HepG2 (cell line): Measurements from ENCODE around the gene ABCB8. TPM values are rescaled to one million over a fixed set of nuclear protein-coding genes. Genes with fewer than 3 reads are reported as not detected.

Source experiments
- CBX2 ChIP-seq, 2 experiments: fragments of 200-600 bp in 1 of 2; sonication (generic); formaldehyde crosslinking in 1 of 2; IDR thresholded peaks; 2 replicates each; pipeline versions ENCODE4 v1.7.0 to v1.8.1; 2018 to 2022; ENCODE audit warnings: low read depth in 2 of 2, low read length in 1 of 2, mild to moderate bottlenecking in 1 of 2, missing genetic modification reagents in 1 of 2
- HDAC2 ChIP-seq: sonication (generic); formaldehyde crosslinking; IDR thresholded peaks from 2 replicates; pipeline ENCODE4 v1.4.0; 2020; ENCODE audit warnings: missing genetic modification reagents
- KDM1A ChIP-seq: IDR thresholded peaks from 2 replicates; pipeline ENCODE4 v1.6.1; 2016; ENCODE audit warnings: missing compliant biosample characterization
- NFIC ChIP-seq: IDR thresholded peaks from 2 replicates; pipeline ENCODE4 v1.6.1; 2012; ENCODE audit warnings: mild to moderate bottlenecking, low read length, inconsistent platforms
- RARG ChIP-seq: sonication (generic); formaldehyde crosslinking; IDR thresholded peaks from 2 replicates; pipeline ENCODE4 v1.4.0; 2020; ENCODE audit warnings: low read depth, mild to moderate bottlenecking, missing genetic modification reagents
- TBL1XR1 ChIP-seq: fragments of 150-350 bp; IDR thresholded peaks from 2 replicates; pipeline ENCODE4 v1.6.1; 2014; ENCODE audit warnings: borderline replicate concordance, low read length; ENCODE audit not compliant: partially characterized antibody
- ZNF605 ChIP-seq: sonication (generic); formaldehyde crosslinking; IDR thresholded peaks from 2 replicates; pipeline ENCODE4 v1.8.0; 2022; ENCODE audit warnings: mild to moderate bottlenecking, missing genetic modification reagents
- ZNF670 ChIP-seq: sonication (generic); formaldehyde crosslinking; IDR thresholded peaks from 2 replicates; pipeline ENCODE4 v1.8.0; 2022; ENCODE audit warnings: mild to moderate bottlenecking, missing genetic modification reagents, borderline replicate concordance
- ZNF713 ChIP-seq: sonication (generic); formaldehyde crosslinking; IDR thresholded peaks from 2 replicates; pipeline ENCODE4 v1.4.0; 2020; ENCODE audit warnings: mild to moderate bottlenecking, missing genetic modification reagents
- ZNF749 ChIP-seq: sonication (generic); formaldehyde crosslinking; IDR thresholded peaks from 2 replicates; pipeline ENCODE4 v1.8.0; 2022; ENCODE audit warnings: mild to moderate bottlenecking, missing genetic modification reagents, moderate library complexity, borderline replicate concordance
- ZNF792 ChIP-seq: IDR thresholded peaks from 2 replicates; pipeline ENCODE4 v1.6.1; 2016
- polyA plus RNA-seq, 8 experiments: library from polyadenylated mRNA; depleted of rRNA in 3 of 8; stranded (reverse) in 7 of 8; unstranded in 1 of 8; fragments of >200 nt; fragmentation: Illumina TruSeq in 4 of 8; extraction: Trizol in 4 of 8; gene quantifications; 2 replicates each; pipeline versions ENCODE4 v1.2.1 to v1.2.3, GENCODE V29; 2011 to 2016; ENCODE audit warnings: low read depth in 4 of 8, missing spikeins in 1 of 8, mixed read lengths in 1 of 8; ENCODE audit not compliant: insufficient read depth in 1 of 8
- total RNA-seq, 5 experiments: library from RNA; depleted of rRNA; stranded (reverse); fragments of >200 nt; fragmentation: Illumina TruSeq; extraction: Trizol; gene quantifications; 2 replicates each; pipeline ENCODE4 v1.2.3, GENCODE V29; 2016; ENCODE audit warnings: low read depth in 1 of 5
- TF ChIP-seq, protein P1 (sequence below), 2 experiments: fragments of 450-650 bp in 1 of 2; sonication (generic) in 1 of 2; formaldehyde crosslinking; IDR thresholded peaks; 2 replicates each; pipeline versions ENCODE4 v1.5.0 to v1.8.0; 2020 to 2022; ENCODE audit warnings: mild to moderate bottlenecking in 1 of 2, missing genetic modification reagents in 1 of 2
- TF ChIP-seq, protein P2 (sequence below): sonication (generic); formaldehyde crosslinking; IDR thresholded peaks from 2 replicates; pipeline ENCODE4 v1.9.0; 2022; ENCODE audit warnings: missing genetic modification reagents, mild to moderate bottlenecking, borderline replicate concordance
- TF ChIP-seq, protein P3 (sequence below): sonication (generic); formaldehyde crosslinking; IDR thresholded peaks from 2 replicates; pipeline ENCODE4 v1.8.0; 2022; ENCODE audit warnings: missing genetic modification reagents, mild to moderate bottlenecking, inconsistent platforms, borderline replicate concordance
- TF ChIP-seq, protein P4 (sequence below): sonication (generic); formaldehyde crosslinking; IDR thresholded peaks from 2 replicates; pipeline ENCODE4 v1.5.1; 2020; ENCODE audit warnings: missing genetic modification reagents, mild to moderate bottlenecking, borderline replicate concordance
- TF ChIP-seq, protein P5 (sequence below): IDR thresholded peaks from 2 replicates; pipeline ENCODE4 v1.6.1; 2016
- TF ChIP-seq, protein P6 (sequence below): sonication (generic); formaldehyde crosslinking; IDR thresholded peaks from 2 replicates; pipeline ENCODE4 v1.4.0; 2020; ENCODE audit warnings: missing genetic modification reagents
- TF ChIP-seq, protein P7 (sequence below): sonication (generic); formaldehyde crosslinking; IDR thresholded peaks from 2 replicates; pipeline ENCODE4 v1.4.0; 2020; ENCODE audit warnings: missing genetic modification reagents; ENCODE audit errors: not compliant biosample characterization

ABCB8 gene
- total and polyA plus RNA-seq, 2 of the 13 experiments (the other 11 are each of a cell fraction or from before 2014, with no cell fraction given): 6.6 to 16.7 TPM

DNA sequence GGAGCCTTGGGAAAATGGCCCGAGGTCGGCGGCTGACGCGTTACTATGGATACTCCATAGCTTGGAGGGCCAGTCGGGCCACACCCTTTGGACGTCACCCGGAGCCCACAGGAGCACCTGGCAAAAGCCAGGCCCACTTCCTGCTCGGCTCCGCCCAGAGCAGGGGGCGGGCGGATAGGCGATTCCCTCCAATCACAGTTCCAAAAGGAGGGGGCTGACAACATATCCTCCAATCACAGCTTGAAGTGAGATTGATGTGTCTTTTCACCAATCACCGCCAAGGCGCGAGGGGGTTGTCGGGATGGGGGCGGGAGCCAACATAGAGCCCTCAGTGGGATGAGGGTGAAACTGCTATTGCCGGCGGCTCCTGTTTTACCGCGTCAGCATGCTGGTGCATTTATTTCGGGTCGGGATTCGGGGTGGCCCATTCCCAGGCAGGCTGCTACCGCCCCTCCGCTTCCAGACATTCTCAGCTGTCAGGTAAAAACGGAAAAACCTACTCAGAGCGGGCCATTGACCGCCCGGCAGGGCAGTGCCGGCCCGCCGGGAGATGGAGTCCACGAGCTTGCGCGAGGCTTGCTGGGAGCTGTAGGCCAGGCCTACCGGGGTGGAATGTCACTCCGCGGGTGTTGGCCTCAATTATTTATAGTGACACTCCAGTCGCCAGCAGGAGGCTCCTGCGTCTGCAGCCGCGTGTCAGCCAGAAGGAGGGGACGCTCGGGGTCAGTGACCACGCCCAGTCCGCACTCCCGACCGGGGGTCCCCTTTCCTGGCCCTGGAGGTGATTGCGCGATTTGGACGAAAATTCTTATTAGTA lies at the start of gene ABCB8 (continued):
- TF ChIP-seq, protein P1, sequence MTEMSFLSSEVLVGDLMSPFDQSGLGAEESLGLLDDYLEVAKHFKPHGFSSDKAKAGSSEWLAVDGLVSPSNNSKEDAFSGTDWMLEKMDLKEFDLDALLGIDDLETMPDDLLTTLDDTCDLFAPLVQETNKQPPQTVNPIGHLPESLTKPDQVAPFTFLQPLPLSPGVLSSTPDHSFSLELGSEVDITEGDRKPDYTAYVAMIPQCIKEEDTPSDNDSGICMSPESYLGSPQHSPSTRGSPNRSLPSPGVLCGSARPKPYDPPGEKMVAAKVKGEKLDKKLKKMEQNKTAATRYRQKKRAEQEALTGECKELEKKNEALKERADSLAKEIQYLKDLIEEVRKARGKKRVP (CRISPR knock-in tag; IDR thresholded peaks at IDR 0.05): peak in 1 of 2 experiments; percentile 47; a peak in 2 of 4 replicates
- TF ChIP-seq KDM1A (CRISPR knock-in tag) (no peak), ZNF670 (CRISPR knock-in tag) (no peak), ZNF792 (CRISPR knock-in tag) (no peak), ZNF713 (CRISPR knock-in tag) (no peak), NFIC (no peak), RARG (CRISPR knock-in tag) (no peak), TBL1XR1 (no peak), ZNF749 (no peak), CBX2 (IDR thresholded peaks at IDR 0.05; ENCODE audit: low read depth, low read length) (no peak), CBX2 (CRISPR knock-in tag; IDR thresholded peaks at IDR 0.05; ENCODE audit: low read depth) (no peak), ZNF605 (peak; percentile 80), HDAC2 (CRISPR knock-in tag) (no peak; the same call in none of the 2 replicates)
- TF ChIP-seq, protein P2, sequence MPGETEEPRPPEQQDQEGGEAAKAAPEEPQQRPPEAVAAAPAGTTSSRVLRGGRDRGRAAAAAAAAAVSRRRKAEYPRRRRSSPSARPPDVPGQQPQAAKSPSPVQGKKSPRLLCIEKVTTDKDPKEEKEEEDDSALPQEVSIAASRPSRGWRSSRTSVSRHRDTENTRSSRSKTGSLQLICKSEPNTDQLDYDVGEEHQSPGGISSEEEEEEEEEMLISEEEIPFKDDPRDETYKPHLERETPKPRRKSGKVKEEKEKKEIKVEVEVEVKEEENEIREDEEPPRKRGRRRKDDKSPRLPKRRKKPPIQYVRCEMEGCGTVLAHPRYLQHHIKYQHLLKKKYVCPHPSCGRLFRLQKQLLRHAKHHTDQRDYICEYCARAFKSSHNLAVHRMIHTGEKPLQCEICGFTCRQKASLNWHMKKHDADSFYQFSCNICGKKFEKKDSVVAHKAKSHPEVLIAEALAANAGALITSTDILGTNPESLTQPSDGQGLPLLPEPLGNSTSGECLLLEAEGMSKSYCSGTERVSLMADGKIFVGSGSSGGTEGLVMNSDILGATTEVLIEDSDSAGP: peak; percentile 71; the same call in 1 of the 2 replicates
- TF ChIP-seq, protein P3, sequence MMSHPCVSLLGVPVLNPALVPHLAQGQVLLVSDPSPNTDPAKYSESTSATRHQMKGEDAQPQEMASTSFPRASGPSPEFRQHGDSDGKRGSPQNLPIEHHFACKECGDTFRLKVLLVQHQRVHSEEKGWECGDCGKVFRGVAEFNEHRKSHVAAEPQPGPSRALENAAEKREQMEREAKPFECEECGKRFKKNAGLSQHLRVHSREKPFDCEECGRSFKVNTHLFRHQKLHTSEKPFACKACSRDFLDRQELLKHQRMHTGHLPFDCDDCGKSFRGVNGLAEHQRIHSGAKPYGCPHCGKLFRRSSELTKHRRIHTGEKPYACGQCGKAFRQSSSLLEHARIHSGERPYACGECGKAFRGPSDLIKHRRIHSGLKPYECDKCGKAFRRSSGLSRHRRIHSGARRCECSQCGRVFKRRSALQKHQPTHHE (CRISPR knock-in tag): no peak
- TF ChIP-seq, protein P4, sequence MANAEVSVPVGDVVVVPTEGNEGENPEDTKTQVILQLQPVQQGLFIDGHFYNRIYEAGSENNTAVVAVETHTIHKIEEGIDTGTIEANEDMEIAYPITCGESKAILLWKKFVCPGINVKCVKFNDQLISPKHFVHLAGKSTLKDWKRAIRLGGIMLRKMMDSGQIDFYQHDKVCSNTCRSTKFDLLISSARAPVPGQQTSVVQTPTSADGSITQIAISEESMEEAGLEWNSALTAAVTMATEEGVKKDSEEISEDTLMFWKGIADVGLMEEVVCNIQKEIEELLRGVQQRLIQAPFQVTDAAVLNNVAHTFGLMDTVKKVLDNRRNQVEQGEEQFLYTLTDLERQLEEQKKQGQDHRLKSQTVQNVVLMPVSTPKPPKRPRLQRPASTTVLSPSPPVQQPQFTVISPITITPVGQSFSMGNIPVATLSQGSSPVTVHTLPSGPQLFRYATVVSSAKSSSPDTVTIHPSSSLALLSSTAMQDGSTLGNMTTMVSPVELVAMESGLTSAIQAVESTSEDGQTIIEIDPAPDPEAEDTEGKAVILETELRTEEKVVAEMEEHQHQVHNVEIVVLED (CRISPR knock-in tag): peak; percentile 67; the same call in 1 of the 2 replicates
- TF ChIP-seq, protein P5, sequence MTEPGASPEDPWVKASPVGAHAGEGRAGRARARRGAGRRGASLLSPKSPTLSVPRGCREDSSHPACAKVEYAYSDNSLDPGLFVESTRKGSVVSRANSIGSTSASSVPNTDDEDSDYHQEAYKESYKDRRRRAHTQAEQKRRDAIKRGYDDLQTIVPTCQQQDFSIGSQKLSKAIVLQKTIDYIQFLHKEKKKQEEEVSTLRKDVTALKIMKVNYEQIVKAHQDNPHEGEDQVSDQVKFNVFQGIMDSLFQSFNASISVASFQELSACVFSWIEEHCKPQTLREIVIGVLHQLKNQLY (CRISPR knock-in tag): no peak
- TF ChIP-seq, protein P6, sequence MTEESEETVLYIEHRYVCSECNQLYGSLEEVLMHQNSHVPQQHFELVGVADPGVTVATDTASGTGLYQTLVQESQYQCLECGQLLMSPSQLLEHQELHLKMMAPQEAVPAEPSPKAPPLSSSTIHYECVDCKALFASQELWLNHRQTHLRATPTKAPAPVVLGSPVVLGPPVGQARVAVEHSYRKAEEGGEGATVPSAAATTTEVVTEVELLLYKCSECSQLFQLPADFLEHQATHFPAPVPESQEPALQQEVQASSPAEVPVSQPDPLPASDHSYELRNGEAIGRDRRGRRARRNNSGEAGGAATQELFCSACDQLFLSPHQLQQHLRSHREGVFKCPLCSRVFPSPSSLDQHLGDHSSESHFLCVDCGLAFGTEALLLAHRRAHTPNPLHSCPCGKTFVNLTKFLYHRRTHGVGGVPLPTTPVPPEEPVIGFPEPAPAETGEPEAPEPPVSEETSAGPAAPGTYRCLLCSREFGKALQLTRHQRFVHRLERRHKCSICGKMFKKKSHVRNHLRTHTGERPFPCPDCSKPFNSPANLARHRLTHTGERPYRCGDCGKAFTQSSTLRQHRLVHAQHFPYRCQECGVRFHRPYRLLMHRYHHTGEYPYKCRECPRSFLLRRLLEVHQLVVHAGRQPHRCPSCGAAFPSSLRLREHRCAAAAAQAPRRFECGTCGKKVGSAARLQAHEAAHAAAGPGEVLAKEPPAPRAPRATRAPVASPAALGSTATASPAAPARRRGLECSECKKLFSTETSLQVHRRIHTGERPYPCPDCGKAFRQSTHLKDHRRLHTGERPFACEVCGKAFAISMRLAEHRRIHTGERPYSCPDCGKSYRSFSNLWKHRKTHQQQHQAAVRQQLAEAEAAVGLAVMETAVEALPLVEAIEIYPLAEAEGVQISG (CRISPR knock-in tag): peak; percentile 83
- TF ChIP-seq, protein P7, sequence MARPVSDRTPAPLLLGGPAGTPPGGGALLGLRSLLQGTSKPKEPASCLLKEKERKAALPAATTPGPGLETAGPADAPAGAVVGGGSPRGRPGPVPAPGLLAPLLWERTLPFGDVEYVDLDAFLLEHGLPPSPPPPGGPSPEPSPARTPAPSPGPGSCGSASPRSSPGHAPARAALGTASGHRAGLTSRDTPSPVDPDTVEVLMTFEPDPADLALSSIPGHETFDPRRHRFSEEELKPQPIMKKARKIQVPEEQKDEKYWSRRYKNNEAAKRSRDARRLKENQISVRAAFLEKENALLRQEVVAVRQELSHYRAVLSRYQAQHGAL (CRISPR knock-in tag): no peak
